Neutrophil (primary cell): ENCODE results near the gene SAMD9L.

Experiments
- H3K27ac ChIP-seq: fragments of 200-600 bp; sonication (generic); 2 replicates; pipeline ENCODE4 v1.5.1; 2016; ENCODE audit warnings: mild to moderate bottlenecking, moderate library complexity
- H3K27me3 ChIP-seq: fragments of 200-600 bp; sonication (generic); 2 replicates; pipeline ENCODE4 v1.6.0; 2016; ENCODE audit warnings: mild to moderate bottlenecking
- H3K36me3 ChIP-seq: fragments of 200-600 bp; sonication (generic); 2 replicates; pipeline ENCODE4 v1.5.1; 2017
- H3K4me1 ChIP-seq, 2 experiments: fragments of 200-600 bp in 1 of 2; sonication (generic) in 1 of 2; 1 replicate in 1 of 2; 2 replicates in 1 of 2; pipeline versions ENCODE4 v1.5.1 to v1.6.1; 2013 to 2016; ENCODE audit warnings: low read depth in 1 of 2, low read length in 1 of 2, mild to moderate bottlenecking in 1 of 2, moderate library complexity in 1 of 2; ENCODE audit not compliant: control insufficient read depth in 1 of 2, insufficient read depth in 1 of 2
- H3K4me3 ChIP-seq, 2 experiments: fragments of 200-600 bp in 1 of 2; sonication (generic) in 1 of 2; 1 replicate in 1 of 2; 2 replicates in 1 of 2; pipeline ENCODE4 v1.5.1; 2013 to 2016; ENCODE audit warnings: low read depth in 1 of 2, low read length in 1 of 2, mild to moderate bottlenecking in 1 of 2, moderate library complexity in 1 of 2
- H3K9me3 ChIP-seq: fragments of 200-600 bp; sonication (generic); 2 replicates; pipeline ENCODE4 v1.5.1; 2016
- CTCF ChIP-seq: fragments of 200-600 bp; sonication (generic); IDR thresholded peaks from 2 replicates; pipeline ENCODE4 v1.5.1; 2016; ENCODE audit warnings: antibody characterized with exemption

Gene SAMD9L

GRCh38 chr7:93159490-93159889, 11.3 kb upstream of the SAMD9L start:
- H3K4me3 ChIP-seq = no peak overlapping the region
- H3K9me3 ChIP-seq = no peaks in the 10 kb centered on the region
- TF ChIP-seq CTCF = no peak
- H3K4me1 ChIP-seq = no peaks in the 10 kb centered on the region
- H3K27me3 ChIP-seq = no peaks in the 10 kb centered on the region
- H3K27ac ChIP-seq = no peak overlapping the region
- H3K36me3 ChIP-seq = no peaks in the 10 kb centered on the region

GRCh38 chr7:93156884-93157283, 8.7 kb upstream of the SAMD9L start:
- Histone ChIP-seq H3K36me3 (no peaks in the 10 kb centered on the region), H3K4me3 (no peak overlapping the region), H3K27me3 (no peaks in the 10 kb centered on the region), H3K9me3 (no peaks in the 10 kb centered on the region), H3K4me1 (peaks cover 1 to 3% of the 10 kb centered on the region in 2 experiments), H3K27ac (no peak overlapping the region)
- no peak for TF ChIP-seq CTCF

GRCh38 chr7:93150200-93150835, 2.1 kb upstream of the SAMD9L start:
- H3K9me3 ChIP-seq = no peaks in the 10 kb centered on the region
- H3K27me3 ChIP-seq = no peaks in the 10 kb centered on the region
- H3K4me3 ChIP-seq = no peak overlapping the region
- H3K36me3 ChIP-seq = peaks cover under 1% of the 10 kb centered on the region
- peak overlapping the region; percentile 63 for H3K27ac ChIP-seq
- peak; percentile 15 for TF ChIP-seq CTCF
- peaks cover 52 to 56% of the 10 kb centered on the region in 2 experiments for H3K4me1 ChIP-seq

GRCh38 chr7:93148727-93149126, 542 bp upstream of the SAMD9L start:
- Histone ChIP-seq H3K4me3 (peak overlapping the region; percentile 59 to 72), H3K27ac (peak overlapping the region; percentile 86), H3K36me3 (peaks cover 17% of the 10 kb centered on the region), H3K27me3 (no peaks in the 10 kb centered on the region), H3K9me3 (no peaks in the 10 kb centered on the region), H3K4me1 (peaks cover 60 to 64% of the 10 kb centered on the region in 2 experiments)
- TF ChIP-seq CTCF = no peak

GRCh38 chr7:93147363-93147762, 822 bp downstream of the SAMD9L start:
- peak overlapping the region; percentile 86 for H3K27ac ChIP-seq
- no peaks in the 10 kb centered on the region for H3K27me3 ChIP-seq
- peaks cover 60 to 64% of the 10 kb centered on the region in 2 experiments for H3K4me1 ChIP-seq
- no peak for TF ChIP-seq CTCF
- H3K9me3 ChIP-seq = no peaks in the 10 kb centered on the region
- peaks cover 30% of the 10 kb centered on the region for H3K36me3 ChIP-seq
- peak overlapping the region; percentile 59 to 72 for H3K4me3 ChIP-seq
